Activated CD8-positive, alpha-beta memory T cell treated with anti-CD3 and anti-CD28 coated beads, Interleukin-2, amount 50 U/mL, for 24 hours (primary cell): Measurements from ENCODE around the gene MAP7D1.
A peak's percentile ranks its signal among the peaks of the same experiment; 100 is the strongest.

Source experiments
- DNase-seq: peaks from one replicate; pipeline ENCODE4 v3.0.0-alpha.2; 2020; ENCODE audit errors: extremely low read depth

MAP7D1 gene

GRCh38 chr1:36155408-36156328, at the start of gene MAP7D1:
Gene MAP7D1 (plus strand): TSS chr1:36156160. CDS start chr1:36156418, 258 bp downstream.
- DNase-seq: peak; percentile 60

GRCh38 chr1:36106269-36106668, 49.7 kb upstream of the MAP7D1 start:
- no peak for DNase-seq

GRCh38 chr1:36107394-36107793, 48.6 kb upstream of the MAP7D1 start:
- DNase-seq: no peak

GRCh38 chr1:36108314-36108713, 47.6 kb upstream of the MAP7D1 start:
- DNase-seq: no peak

- no peak for DNase-seq
Measured at GRCh38 chr1:36109041-36109679, 46.8 kb upstream of the MAP7D1 start.

GRCh38 chr1:36111151-36111550, 44.8 kb upstream of the MAP7D1 start:
- DNase-seq: no peak

GRCh38 chr1:36112823-36113222, 43.1 kb upstream of the MAP7D1 start:
- DNase-seq: no peak

GRCh38 chr1:36114371-36114770, 41.6 kb upstream of the MAP7D1 start:
- no peak for DNase-seq

GRCh38 chr1:36115200-36115669, 40.7 kb upstream of the MAP7D1 start:
- no peak for DNase-seq

GRCh38 chr1:36115931-36116330, 40.0 kb upstream of the MAP7D1 start:
- DNase-seq: no peak

GRCh38 chr1:36116901-36117300, 39.1 kb upstream of the MAP7D1 start:
- no peak for DNase-seq

- DNase-seq: no peak
Measured at GRCh38 chr1:36118447-36119204, 37.3 kb upstream of the MAP7D1 start.

GRCh38 chr1:36119456-36119855, 36.5 kb upstream of the MAP7D1 start:
- DNase-seq: no peak

- DNase-seq: no peak
Measured at GRCh38 chr1:36122062-36123030, 33.6 kb upstream of the MAP7D1 start.

- no peak for DNase-seq
Measured at GRCh38 chr1:36123356-36123755, 32.6 kb upstream of the MAP7D1 start.

GRCh38 chr1:36124404-36125128, 31.4 kb upstream of the MAP7D1 start:
- no peak for DNase-seq

GRCh38 chr1:36125129-36125991, 30.6 kb upstream of the MAP7D1 start, which contains the start of gene COL8A2:
Gene COL8A2 (minus strand): TSS chr1:36125222. CDS start chr1:36100242, 24,980 bp downstream.
- DNase-seq: no peak

GRCh38 chr1:36126005-36126716, 29.8 kb upstream of the MAP7D1 start:
- DNase-seq: no peak
